PC-9 (cell line): Measurements from ENCODE around the gene TNFSF18. TPM values are rescaled to one million over a fixed set of nuclear protein-coding genes. Genes with fewer than 3 reads are reported as not detected.
A peak's percentile ranks its signal among the peaks of the same experiment; 100 is the strongest.

Experiments used
- BruUV-seq: library from RNA; stranded (reverse); fragments of 400-500 nt; replicated peaks from 2 replicates; lab custom pipeline; 2021; lab: Mats Ljungman, UMichigan
- CTCF ChIA-PET: fragments of 300-600 bp; sonication (Branson Sonifier 250); formaldehyde crosslinking; loops from one replicate; lab custom pipeline; 2022; ENCODE audit warnings: antibody characterized with exemption; lab: Charles Lee
- POLR2A ChIA-PET: fragments of 300-600 bp; sonication (Branson Sonifier 250); formaldehyde crosslinking; loops from one replicate; lab custom pipeline; 2022; ENCODE audit warnings: antibody characterized with exemption; ENCODE audit not compliant: unreplicated experiment; lab: Charles Lee
- DNase-seq, 2 experiments: peaks; one replicate each; pipeline versions ENCODE4 v3.0.0 to v3.0.0-alpha.2; 2015 to 2022; ENCODE audit warnings: mixed read lengths in 1 of 2
- H2AFZ ChIP-seq: fragments of 200-600 bp; sonication (generic); 2 replicates; pipeline ENCODE4 v1.8.1; 2017; ENCODE audit warnings: antibody characterized with exemption
- H3F3A ChIP-seq: fragments of 200-600 bp; sonication (generic); 2 replicates; pipeline ENCODE4 v1.8.1; 2017; ENCODE audit warnings: antibody characterized with exemption, mild to moderate bottlenecking, low read depth; ENCODE audit not compliant: insufficient read depth
- H3K27ac ChIP-seq: fragments of 200-600 bp; sonication (generic); 2 replicates; pipeline ENCODE4 v1.6.1; 2016; ENCODE audit warnings: mixed run types
- H3K27me3 ChIP-seq: fragments of 200-600 bp; sonication (generic); 2 replicates; pipeline ENCODE4 v1.6.1; 2016; ENCODE audit warnings: low read depth, mixed run types; ENCODE audit not compliant: insufficient read depth
- H3K36me3 ChIP-seq: fragments of 200-600 bp; sonication (generic); 2 replicates; pipeline ENCODE4 v1.6.1; 2016; ENCODE audit warnings: low read depth, mixed run types
- H3K4me1 ChIP-seq: fragments of 200-600 bp; sonication (generic); replicated peaks from 2 replicates; pipeline ENCODE4 v1.6.1; 2016; ENCODE audit warnings: mixed run types; ENCODE audit not compliant: insufficient read depth
- H3K4me2 ChIP-seq: fragments of 200-600 bp; sonication (generic); 2 replicates; pipeline ENCODE4 v1.6.1; 2017; ENCODE audit warnings: mixed run types
- H3K4me3 ChIP-seq: fragments of 200-600 bp; sonication (generic); 2 replicates; pipeline ENCODE4 v1.6.1; 2016; ENCODE audit warnings: mixed run types
- H3K79me2 ChIP-seq: fragments of 200-600 bp; sonication (generic); 2 replicates; pipeline ENCODE4 v1.6.1; 2017; ENCODE audit warnings: low read depth, mixed run types
- H3K9me2 ChIP-seq: fragments of 200-600 bp; sonication (generic); 2 replicates; pipeline ENCODE4 v1.8.1; 2017; ENCODE audit warnings: mild to moderate bottlenecking; ENCODE audit not compliant: insufficient read depth
- H3K9me3 ChIP-seq: fragments of 200-600 bp; sonication (generic); 2 replicates; pipeline ENCODE4 v1.8.1; 2016; ENCODE audit warnings: low read depth; ENCODE audit not compliant: insufficient read depth
- H4K20me1 ChIP-seq: fragments of 200-600 bp; sonication (generic); 2 replicates; pipeline ENCODE4 v1.8.1; 2017; ENCODE audit not compliant: insufficient read depth
- EZH2 ChIP-seq: fragments of 200-600 bp; sonication (generic); IDR thresholded peaks from 2 replicates; pipeline ENCODE4 v1.8.0; 2017; ENCODE audit warnings: antibody characterized with exemption, low read depth
- intact Hi-C: fragments of 100-400 bp; cut with micrococcal nuclease; formaldehyde crosslinking; loops from one replicate; pipeline ENCODE4 v1.10.0; 2022; ENCODE audit not compliant: unreplicated experiment
- total RNA-seq: library from RNA; stranded (reverse); gene quantifications from 2 replicates; pipeline ENCODE4 v1.2.3, GENCODE V29; 2021
- TF ChIP-seq, protein P1 (sequence below): fragments of 200-600 bp; sonication (generic); conservative IDR thresholded peaks from 2 replicates; pipeline ENCODE4 v1.6.1; 2017; ENCODE audit warnings: mixed run types, antibody characterized with exemption, mild to moderate bottlenecking, moderate library complexity

Gene TNFSF18
- total RNA-seq, 1 experiment from 2014 or later: 0.81 TPM

DNA sequence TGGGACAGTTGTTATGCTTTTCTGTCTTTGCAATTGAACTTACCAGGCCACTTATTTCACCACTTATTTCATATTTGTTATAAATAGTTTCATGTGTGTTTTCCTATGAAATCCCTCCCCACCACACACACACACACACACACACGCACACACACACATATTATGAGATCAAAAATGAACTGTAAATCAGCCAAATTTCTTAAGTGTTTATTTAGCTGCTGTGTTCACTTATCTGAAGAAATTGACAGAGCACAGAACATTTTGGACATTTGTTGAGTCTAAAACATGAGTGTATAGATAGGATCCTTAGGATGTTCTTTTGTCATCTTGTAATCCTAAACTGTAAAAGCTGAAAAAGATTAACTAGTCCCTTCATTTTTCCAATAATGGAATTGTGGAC is 7.8 kb upstream of the TNFSF18 start:
- H3F3A ChIP-seq: peaks cover 30% of the 10 kb centered on the region
- no peak overlapping the region for H3K4me3 ChIP-seq
- no peak overlapping the region for H3K27ac ChIP-seq
- DNase-seq: no peak
- H3K9me2 ChIP-seq: no peaks in the 10 kb centered on the region
- CTCF ChIA-PET: no interaction called here
- TF ChIP-seq EZH2: no peak
- TF ChIP-seq, protein P1, sequence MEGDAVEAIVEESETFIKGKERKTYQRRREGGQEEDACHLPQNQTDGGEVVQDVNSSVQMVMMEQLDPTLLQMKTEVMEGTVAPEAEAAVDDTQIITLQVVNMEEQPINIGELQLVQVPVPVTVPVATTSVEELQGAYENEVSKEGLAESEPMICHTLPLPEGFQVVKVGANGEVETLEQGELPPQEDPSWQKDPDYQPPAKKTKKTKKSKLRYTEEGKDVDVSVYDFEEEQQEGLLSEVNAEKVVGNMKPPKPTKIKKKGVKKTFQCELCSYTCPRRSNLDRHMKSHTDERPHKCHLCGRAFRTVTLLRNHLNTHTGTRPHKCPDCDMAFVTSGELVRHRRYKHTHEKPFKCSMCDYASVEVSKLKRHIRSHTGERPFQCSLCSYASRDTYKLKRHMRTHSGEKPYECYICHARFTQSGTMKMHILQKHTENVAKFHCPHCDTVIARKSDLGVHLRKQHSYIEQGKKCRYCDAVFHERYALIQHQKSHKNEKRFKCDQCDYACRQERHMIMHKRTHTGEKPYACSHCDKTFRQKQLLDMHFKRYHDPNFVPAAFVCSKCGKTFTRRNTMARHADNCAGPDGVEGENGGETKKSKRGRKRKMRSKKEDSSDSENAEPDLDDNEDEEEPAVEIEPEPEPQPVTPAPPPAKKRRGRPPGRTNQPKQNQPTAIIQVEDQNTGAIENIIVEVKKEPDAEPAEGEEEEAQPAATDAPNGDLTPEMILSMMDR: no peak
- BruUV-seq: no TSS peak
- H4K20me1 ChIP-seq: no peaks in the 10 kb centered on the region
- peaks cover 42% of the 10 kb centered on the region for H3K4me1 ChIP-seq
- POLR2A ChIA-PET: no interaction called here
- no peak overlapping the region for H3K4me2 ChIP-seq
- no peaks in the 10 kb centered on the region for H3K27me3 ChIP-seq
- no peaks in the 10 kb centered on the region for H3K79me2 ChIP-seq
- intact Hi-C loops: loop anchor here (5.0 to 10.0 kb wide), 3 partner anchors 126 to 1096 kb away; partner anchors contain the start of gene RABGAP1L
- H2AFZ ChIP-seq: no peak overlapping the region
- H3K36me3 ChIP-seq: no peaks in the 10 kb centered on the region
- H3K9me3 ChIP-seq: no peaks in the 10 kb centered on the region; the same call in 1 of the 2 replicates

DNA sequence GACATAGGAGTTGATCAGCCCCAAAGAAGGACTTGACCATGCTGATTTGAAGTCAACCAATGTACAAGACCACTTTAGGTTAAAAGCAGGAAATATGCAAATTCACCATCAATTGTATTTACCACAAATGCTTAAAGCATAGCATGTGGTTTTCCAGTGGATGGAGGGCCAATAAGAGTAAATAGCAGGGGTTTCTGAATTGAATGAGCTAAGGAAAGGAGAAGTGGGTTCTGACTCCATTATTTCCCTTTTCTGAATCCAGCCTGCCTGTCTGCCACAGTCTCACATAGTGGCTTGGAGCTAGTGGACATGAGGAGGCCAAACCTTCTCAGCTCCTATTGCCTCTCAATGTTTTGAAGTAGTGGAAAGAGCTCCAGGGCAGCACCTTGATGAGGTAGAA is 7.2 kb upstream of the TNFSF18 start:
- POLR2A ChIA-PET: no interaction called here
- BruUV-seq: no TSS peak
- DNase-seq: no peak
- CTCF ChIA-PET: no interaction called here
- Histone ChIP-seq H4K20me1 (no peaks in the 10 kb centered on the region), H3K9me3 (no peaks in the 10 kb centered on the region; the same call in 1 of the 2 replicates), H3K27me3 (no peaks in the 10 kb centered on the region), H3K9me2 (no peaks in the 10 kb centered on the region), H3K27ac (no peak overlapping the region), H3K4me1 (peaks cover 40% of the 10 kb centered on the region), H3K4me3 (no peak overlapping the region), H3K36me3 (no peaks in the 10 kb centered on the region), H3F3A (peaks cover 33% of the 10 kb centered on the region), H3K4me2 (no peak overlapping the region), H2AFZ (no peak overlapping the region), H3K79me2 (no peaks in the 10 kb centered on the region)
- TF ChIP-seq, protein P1: no peak
- no peak for TF ChIP-seq EZH2
- intact Hi-C loops: loop anchor here (2.0 to 10.0 kb wide), 6 partner anchors 126 to 1097 kb away; partner anchors contain the start of gene RABGAP1L

DNA sequence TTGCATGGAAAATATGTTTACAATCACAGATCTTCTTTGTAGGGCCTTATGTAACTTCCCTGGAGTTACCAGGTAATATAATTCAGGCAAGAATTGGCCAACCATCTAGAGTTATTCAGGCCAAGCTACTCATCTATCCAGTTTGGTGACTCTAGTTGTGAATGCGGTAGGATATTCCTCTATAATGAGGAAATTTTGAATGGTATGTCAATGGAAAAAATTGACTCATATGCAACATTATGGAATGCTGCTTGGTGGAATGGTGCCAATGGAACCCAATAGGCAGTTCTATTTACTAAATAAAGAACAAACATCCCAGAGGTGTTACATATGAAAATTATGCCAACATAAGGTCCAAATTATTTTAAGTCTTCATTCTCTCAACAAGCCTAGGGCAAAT is 5.6 kb upstream of the TNFSF18 start:
- CTCF ChIA-PET: no interaction called here
- no peaks in the 10 kb centered on the region for H3K27me3 ChIP-seq
- H3K79me2 ChIP-seq: no peaks in the 10 kb centered on the region
- intact Hi-C loops: loop anchor here (1.0 to 10.0 kb wide), 7 partner anchors 67 to 1098 kb away; partner anchors contain the start of gene RABGAP1L
- peak overlapping the region; percentile 58 for H3K4me2 ChIP-seq
- no peaks in the 10 kb centered on the region for H3K36me3 ChIP-seq
- no peak overlapping the region for H2AFZ ChIP-seq
- TF ChIP-seq, protein P1: no peak
- TF ChIP-seq EZH2: no peak
- no peak overlapping the region for H3K4me3 ChIP-seq
- H3K4me1 ChIP-seq: peaks cover 39% of the 10 kb centered on the region
- DNase-seq: peak; percentile 56 to 94
- H3F3A ChIP-seq: peaks cover 32% of the 10 kb centered on the region
- H3K27ac ChIP-seq: peak overlapping the region; percentile 64
- H4K20me1 ChIP-seq: no peaks in the 10 kb centered on the region
- no peaks in the 10 kb centered on the region for H3K9me2 ChIP-seq
- no peaks in the 10 kb centered on the region; the same call in 1 of the 2 replicates for H3K9me3 ChIP-seq
- BruUV-seq: no TSS peak
- POLR2A ChIA-PET: interaction anchor here (0.7 kb wide), 1 partner anchor 61 kb away, joined by 3 read pairs; no protein-coding TSS in a partner anchor
